HG03558 (cell line): ENCODE measurements around the gene ARHGAP31.
"Not testable (repeated sequence)": the region's sequence is repeated elsewhere in the genome, so short reads cannot be mapped to it uniquely, and the experiment has no call there.

ENCODE experiments used
- ATAC-seq: cut with Tn5 transposase; IDR thresholded peaks from one replicate; pipeline ENCODE4 v1.9.1; 2021; ENCODE audit warnings: moderate number of reproducible peaks; ENCODE audit not compliant: unreplicated experiment; ENCODE audit errors: extremely low read depth

The ARHGAP31 gene

DNA sequence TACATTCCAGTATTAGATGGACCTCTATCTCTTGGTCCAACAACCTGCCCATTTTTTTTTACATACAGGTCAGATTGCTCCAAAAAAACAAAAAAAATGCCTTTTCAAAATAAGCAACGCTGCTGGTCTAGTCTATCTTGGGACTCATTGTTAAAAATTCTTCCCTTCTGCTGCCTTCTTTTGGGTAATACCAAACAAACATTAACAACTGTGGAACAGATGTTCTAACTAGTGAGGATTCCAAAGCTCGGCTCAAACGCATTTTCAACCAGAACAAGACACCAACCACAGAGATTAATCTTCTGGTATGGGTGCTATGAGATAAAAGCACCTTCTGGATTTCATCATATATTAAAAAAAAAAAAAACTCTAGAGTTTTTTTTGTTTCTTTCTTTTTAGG lies 24.7 kb downstream of the ARHGAP31 start:
- no peak for ATAC-seq

DNA sequence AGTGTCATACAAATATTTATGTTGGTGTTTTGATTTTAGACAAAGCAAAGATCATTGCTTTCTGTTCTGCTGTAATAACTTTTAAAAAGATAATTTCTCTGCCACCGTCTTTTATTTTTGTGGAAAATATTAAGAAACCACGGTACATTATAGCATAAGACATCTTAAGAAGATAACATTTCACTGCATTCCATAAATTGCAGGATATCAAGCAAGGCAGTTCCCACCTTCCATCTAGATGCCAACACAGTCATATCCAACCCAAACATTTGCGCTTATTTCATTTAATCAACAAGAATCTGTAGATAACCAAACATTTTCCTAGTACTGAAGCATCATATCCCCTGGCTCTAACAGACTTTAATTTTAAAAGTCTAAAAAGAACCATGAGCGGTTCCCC lies 25.1 kb downstream of the ARHGAP31 start:
- no peak for ATAC-seq

DNA sequence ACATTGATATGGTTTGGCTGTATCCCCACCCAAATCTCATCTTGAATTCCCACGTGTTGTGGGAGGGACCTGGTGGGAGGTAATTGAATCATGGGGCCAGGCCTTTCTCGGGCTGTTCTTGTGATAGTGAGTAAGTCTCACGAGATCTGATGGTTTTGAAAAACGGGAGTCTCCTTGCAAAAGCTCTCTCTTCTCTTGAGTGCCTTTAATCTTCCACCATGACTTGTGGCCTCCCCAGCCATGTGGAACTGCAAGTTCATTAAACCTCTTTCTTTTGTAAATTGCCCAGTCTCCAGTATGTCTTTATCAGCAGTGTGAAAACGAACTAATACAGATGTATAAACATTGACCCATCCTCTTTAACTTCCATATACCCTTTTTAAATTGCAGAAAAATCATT lies 26.6 kb downstream of the ARHGAP31 start:
- ATAC-seq: not testable (repeated sequence)

GRCh38 chr3:119322021-119322834 lies 28.0 kb downstream of the ARHGAP31 start:
- ATAC-seq: peak; percentile 0

- peak; percentile 66 for ATAC-seq
Measured at GRCh38 chr3:119322835-119323722, 28.9 kb downstream of the ARHGAP31 start.

DNA sequence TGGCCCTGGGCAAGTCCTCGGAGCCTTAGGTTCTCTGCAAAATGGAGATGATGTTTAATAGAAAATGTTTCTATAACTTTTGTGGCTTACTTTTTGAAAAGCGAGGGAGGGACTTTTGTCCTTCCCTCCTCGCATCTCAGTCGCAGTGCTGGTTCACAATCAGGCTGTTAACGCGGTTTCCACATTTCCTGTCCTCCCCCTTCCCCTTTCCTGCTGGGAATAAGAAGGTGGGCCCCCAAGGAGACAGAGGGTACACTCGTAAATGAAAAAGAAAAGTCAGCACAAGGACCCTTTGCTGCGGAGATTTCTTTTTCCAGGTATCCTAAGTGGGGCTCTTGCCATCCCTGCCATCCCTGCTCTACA lies 29.5 kb downstream of the ARHGAP31 start:
- ATAC-seq: no peak

- no peak for ATAC-seq
Measured at GRCh38 chr3:119324899-119325298, 30.7 kb downstream of the ARHGAP31 start.

GRCh38 chr3:119326976-119327375 lies 32.8 kb downstream of the ARHGAP31 start:
- no peak for ATAC-seq

GRCh38 chr3:119329551-119329950 lies 35.4 kb downstream of the ARHGAP31 start:
- no peak for ATAC-seq

GRCh38 chr3:119330181-119330580 lies 36.0 kb downstream of the ARHGAP31 start:
- no peak for ATAC-seq

DNA sequence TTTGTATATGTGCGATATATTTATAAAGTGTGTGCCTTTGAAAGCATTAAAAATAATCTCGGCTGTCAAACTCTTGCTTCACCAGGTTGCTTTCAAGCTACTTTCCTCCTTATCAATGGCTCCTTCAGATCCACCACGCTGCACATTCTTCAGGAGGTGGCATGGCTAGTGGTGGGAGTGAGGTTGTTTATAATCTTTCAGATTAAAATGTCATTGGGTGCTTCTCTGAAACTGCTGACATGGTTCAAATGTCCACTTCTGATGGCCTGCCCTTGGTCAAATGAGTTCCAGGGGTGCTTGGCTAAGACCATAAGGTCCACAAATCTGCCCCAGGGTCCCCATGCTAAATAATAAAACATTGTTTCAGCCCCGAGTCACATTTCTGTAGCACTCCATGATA lies 36.7 kb downstream of the ARHGAP31 start:
- no peak for ATAC-seq

DNA sequence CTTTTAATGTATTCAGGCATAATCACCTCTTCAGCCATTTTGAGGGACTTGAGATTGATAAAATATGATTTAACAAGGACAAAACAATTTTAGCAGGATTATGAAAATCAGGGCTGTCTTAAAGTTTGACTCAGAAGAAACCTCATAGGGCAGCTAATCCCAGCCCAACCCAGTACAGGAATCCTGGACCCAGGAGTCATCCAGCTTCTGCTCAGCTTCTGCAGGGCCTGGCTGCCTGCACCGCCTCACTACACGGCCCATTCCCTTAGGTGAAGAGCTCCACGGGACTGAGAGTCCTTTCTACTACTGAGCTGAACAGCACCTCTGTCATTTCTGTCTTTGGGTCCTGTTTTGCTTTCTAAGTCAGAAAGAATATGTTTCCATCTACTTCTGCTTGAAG lies 37.5 kb downstream of the ARHGAP31 start:
- ATAC-seq: no peak

DNA sequence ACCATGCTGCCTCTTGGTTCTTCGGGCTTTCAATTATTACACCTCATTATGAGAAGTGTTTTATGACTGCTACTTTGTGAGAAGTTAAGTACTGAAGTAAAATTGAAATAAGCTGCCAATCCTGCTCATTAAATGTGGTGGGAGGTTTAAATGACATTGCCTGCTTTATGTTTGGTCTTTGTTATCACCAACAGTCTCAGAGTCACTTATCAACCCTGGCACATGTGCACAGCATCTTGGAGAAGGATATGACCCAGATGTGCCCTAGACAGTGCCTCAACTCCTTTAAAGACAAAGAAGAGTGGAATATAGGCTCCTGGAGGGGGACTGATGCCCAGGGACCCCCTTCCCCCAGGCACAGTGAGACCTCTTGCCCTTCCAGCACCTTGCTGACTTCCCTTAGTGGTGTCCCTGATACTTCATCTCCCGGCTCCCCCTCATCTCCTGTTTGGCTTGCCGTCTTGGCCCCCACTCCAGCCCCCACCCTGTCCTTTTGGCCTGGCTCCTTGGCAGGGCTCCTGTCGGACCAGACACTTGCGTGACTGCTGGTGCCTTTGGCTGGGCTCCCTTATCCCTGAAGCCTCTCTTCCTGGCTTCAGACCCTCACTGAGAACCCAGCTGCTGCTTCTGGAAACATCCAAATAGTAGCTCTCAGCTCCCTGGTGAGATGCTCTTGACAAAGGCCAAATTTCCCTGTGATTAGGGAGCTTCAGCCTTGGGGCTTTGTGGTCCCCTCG lies 39.8 kb downstream of the ARHGAP31 start:
- ATAC-seq: no peak

- ATAC-seq: no peak
Measured at GRCh38 chr3:119336823-119337222, 42.6 kb downstream of the ARHGAP31 start.

- not testable (repeated sequence) for ATAC-seq
Measured at GRCh38 chr3:119337407-119337806, 43.2 kb downstream of the ARHGAP31 start.

DNA sequence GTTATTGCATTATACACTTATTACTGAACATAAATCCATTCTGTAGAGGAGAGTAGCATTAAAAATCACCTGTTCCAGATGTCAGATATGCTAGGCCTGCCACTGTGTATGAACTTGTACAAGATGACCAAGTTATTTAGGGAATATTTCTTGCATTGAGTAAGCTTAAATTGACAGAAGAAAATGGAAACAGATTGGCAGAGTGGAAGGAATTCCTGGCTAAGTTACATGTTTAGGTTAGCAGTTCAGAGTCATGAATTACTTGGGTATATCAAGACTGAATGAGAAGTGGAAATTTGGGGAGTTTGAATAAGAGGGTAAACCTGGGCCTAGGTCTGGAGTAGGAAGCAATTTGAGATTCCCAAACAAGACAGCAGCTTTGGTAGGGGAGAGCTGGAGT lies 44.6 kb downstream of the ARHGAP31 start:
- ATAC-seq: no peak

DNA sequence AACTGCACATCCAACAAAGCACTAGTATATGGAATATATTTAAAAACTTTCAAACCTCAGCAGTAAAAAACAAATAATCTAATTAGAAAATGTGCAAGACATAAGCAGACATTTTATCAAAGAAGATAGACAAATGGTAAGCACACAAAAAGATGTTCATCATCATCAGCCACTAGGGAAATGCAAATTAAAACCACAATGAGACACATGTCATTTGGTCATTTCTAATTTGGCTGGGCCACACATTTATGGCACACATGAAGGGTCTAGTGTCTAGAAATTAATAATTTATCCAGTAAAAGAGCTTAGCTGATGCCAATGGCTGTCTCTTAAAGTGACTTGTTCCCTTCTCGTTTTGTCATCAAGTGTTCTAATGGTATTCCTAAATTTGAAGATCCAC lies 45.8 kb downstream of the ARHGAP31 start:
- ATAC-seq: no peak

GRCh38 chr3:119340446-119340845 lies 46.3 kb downstream of the ARHGAP31 start:
- ATAC-seq: no peak

DNA sequence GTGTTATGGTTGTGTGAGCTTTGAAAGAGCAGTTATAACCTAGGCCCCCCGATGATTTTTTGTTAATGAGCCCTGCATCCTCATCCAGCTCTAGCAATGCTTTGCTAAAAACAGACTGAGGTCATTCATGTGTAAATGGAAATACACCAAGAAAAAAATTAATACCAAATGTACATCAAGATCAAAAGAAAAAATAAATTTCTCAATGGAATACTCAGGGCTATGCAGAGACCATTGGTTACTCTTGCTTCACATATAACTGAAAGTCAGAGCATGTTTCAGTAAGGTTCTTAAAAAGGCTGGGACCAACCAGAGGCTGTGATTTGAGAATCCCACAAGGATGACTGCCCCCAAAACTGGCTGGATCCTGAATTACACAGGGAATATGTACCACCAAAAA lies 48.0 kb downstream of the ARHGAP31 start:
- no peak for ATAC-seq

DNA sequence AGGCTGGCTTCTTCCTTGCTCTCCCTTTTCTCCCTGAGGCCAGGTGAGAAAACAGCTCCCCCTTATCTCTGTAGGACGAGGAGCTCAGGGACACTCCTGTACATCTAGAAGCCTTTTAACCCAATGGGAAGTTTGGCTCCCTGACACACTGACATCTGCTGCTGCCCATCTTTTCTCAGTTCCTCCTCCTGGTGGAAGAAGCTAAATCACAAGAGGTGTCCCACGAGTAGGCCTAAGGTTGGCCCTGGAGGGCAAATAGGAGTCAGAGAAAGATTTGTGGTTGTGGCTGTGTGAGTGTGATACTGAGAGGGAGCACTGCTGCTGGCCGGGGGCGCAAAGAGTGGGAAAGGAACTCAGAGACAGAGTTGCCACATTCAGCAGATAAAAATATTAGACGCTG lies 49.5 kb downstream of the ARHGAP31 start:
- peak; percentile 74 for ATAC-seq

- no peak for ATAC-seq
Measured at GRCh38 chr3:119346076-119346496, 51.9 kb downstream of the ARHGAP31 start.
